Effector memory CD4-positive, alpha-beta T cell (primary cell): Measurements from ENCODE around the gene USB1.

Experiments
- DNase-seq, 3 donors: peaks; one replicate each; pipeline ENCODE4 v3.0.0-alpha.2; 2020
- H3K27ac ChIP-seq: 2 replicates; pipeline ENCODE4 v1.7.0; 2013; ENCODE audit warnings: mild to moderate bottlenecking, low read length, moderate library complexity; ENCODE audit not compliant: insufficient read depth, poor library complexity, severe bottlenecking
- H3K27me3 ChIP-seq: replicated peaks from 2 replicates; pipeline ENCODE4 v1.7.0; 2013; ENCODE audit warnings: mild to moderate bottlenecking, low read length; ENCODE audit not compliant: insufficient read depth, control insufficient read depth, poor library complexity, severe bottlenecking
- H3K36me3 ChIP-seq: 2 replicates; pipeline ENCODE4 v1.7.0; 2013; ENCODE audit warnings: mild to moderate bottlenecking, low read length, moderate library complexity; ENCODE audit not compliant: control insufficient read depth, insufficient read depth
- H3K4me1 ChIP-seq: 2 replicates; pipeline ENCODE4 v1.7.0; 2013; ENCODE audit warnings: low read length, mild to moderate bottlenecking; ENCODE audit not compliant: control insufficient read depth, insufficient read depth, poor library complexity, severe bottlenecking
- H3K4me3 ChIP-seq: 2 replicates; pipeline ENCODE4 v1.7.0; 2013; ENCODE audit warnings: low read length, low read depth, mild to moderate bottlenecking; ENCODE audit not compliant: insufficient read depth, poor library complexity, severe bottlenecking
- H3K9me3 ChIP-seq: 2 replicates; pipeline ENCODE4 v1.7.0; 2013; ENCODE audit warnings: mild to moderate bottlenecking, low read length, moderate library complexity; ENCODE audit not compliant: control insufficient read depth

The USB1 gene

GRCh38 chr16:58057784-58058183 lies 56.6 kb downstream of the USB1 start:
- DNase-seq, result no peak

GRCh38 chr16:58062821-58063220 lies 61.6 kb downstream of the USB1 start:
- Histone ChIP-seq H3K4me3 (no peak overlapping the region), H3K27me3 (no peaks in the 10 kb centered on the region), H3K4me1 (no peaks in the 10 kb centered on the region), H3K36me3 (no peaks in the 10 kb centered on the region), H3K27ac (no peak overlapping the region), H3K9me3 (no peaks in the 10 kb centered on the region)
- no peak for DNase-seq

More at GRCh38 chr16:58057784-58058183, 56.6 kb downstream of the USB1 start:
- Histone ChIP-seq H3K27me3 (no peaks in the 10 kb centered on the region), H3K4me1 (no peaks in the 10 kb centered on the region), H3K36me3 (no peaks in the 10 kb centered on the region), H3K27ac (no peak overlapping the region), H3K4me3 (no peak overlapping the region), H3K9me3 (no peaks in the 10 kb centered on the region)

GRCh38 chr16:58063377-58064076 lies 62.3 kb downstream of the USB1 start:
- DNase-seq, result no peak
- Histone ChIP-seq H3K27me3 (no peaks in the 10 kb centered on the region), H3K36me3 (no peaks in the 10 kb centered on the region), H3K27ac (no peak overlapping the region), H3K4me1 (no peaks in the 10 kb centered on the region), H3K9me3 (no peaks in the 10 kb centered on the region), H3K4me3 (no peak overlapping the region)

- no peak for DNase-seq
- no peak overlapping the region for H3K4me3 ChIP-seq
- no peaks in the 10 kb centered on the region for H3K36me3 ChIP-seq
- no peak overlapping the region for H3K27ac ChIP-seq
- no peaks in the 10 kb centered on the region for H3K9me3 ChIP-seq
- H3K4me1 ChIP-seq, result no peaks in the 10 kb centered on the region
- no peaks in the 10 kb centered on the region for H3K27me3 ChIP-seq
Measured at GRCh38 chr16:58070585-58070984, 69.4 kb downstream of the USB1 start.
